ENCODE measurements around the gene ST7L. TPM values are rescaled to one million over a fixed set of nuclear protein-coding genes. Genes with fewer than 3 reads are reported as not detected.

The ST7L gene
- total and polyA plus RNA-seq, 9 of the 15 experiments (the other 6 are each of a cell fraction or from before 2014, with no cell fraction given): 9.0 to 32.5 (median 26.6) TPM

GRCh38 chr1:112619518-112620376 is 806 bp upstream of the ST7L start, which contains the start of gene CAPZA1 (continued):
- TF ChIP-seq, protein P1, sequence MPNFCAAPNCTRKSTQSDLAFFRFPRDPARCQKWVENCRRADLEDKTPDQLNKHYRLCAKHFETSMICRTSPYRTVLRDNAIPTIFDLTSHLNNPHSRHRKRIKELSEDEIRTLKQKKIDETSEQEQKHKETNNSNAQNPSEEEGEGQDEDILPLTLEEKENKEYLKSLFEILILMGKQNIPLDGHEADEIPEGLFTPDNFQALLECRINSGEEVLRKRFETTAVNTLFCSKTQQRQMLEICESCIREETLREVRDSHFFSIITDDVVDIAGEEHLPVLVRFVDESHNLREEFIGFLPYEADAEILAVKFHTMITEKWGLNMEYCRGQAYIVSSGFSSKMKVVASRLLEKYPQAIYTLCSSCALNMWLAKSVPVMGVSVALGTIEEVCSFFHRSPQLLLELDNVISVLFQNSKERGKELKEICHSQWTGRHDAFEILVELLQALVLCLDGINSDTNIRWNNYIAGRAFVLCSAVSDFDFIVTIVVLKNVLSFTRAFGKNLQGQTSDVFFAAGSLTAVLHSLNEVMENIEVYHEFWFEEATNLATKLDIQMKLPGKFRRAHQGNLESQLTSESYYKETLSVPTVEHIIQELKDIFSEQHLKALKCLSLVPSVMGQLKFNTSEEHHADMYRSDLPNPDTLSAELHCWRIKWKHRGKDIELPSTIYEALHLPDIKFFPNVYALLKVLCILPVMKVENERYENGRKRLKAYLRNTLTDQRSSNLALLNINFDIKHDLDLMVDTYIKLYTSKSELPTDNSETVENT (CRISPR knock-in tag; IDR thresholded peaks at IDR 0.05): peak; percentile 92
- TF ChIP-seq, protein P2, sequence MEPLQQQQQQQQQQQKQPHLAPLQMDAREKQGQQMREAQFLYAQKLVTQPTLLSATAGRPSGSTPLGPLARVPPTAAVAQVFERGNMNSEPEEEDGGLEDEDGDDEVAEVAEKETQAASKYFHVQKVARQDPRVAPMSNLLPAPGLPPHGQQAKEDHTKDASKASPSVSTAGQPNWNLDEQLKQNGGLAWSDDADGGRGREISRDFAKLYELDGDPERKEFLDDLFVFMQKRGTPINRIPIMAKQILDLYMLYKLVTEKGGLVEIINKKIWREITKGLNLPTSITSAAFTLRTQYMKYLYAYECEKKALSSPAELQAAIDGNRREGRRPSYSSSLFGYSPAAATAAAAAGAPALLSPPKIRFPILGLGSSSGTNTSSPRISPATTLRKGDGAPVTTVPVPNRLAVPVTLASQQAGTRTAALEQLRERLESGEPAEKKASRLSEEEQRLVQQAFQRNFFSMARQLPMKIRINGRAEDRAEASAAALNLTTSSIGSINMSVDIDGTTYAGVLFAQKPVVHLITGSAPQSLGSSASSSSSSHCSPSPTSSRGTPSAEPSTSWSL (CRISPR knock-in tag; IDR thresholded peaks at IDR 0.05; ENCODE audit: borderline replicate concordance): no peak
- TF ChIP-seq ARID4B (CRISPR knock-in tag; IDR thresholded peaks at IDR 0.05) (peak; percentile 84; the same call in 1 of the 2 replicates), KAT8 (IDR thresholded peaks at IDR 0.05; ENCODE audit: low read depth) (peak; percentile 35; the same call in 1 of the 2 replicates), ZNF280A (IDR thresholded peaks at IDR 0.05; ENCODE audit: low read depth, partially characterized antibody) (no peak), FOXP4 (CRISPR knock-in tag; IDR thresholded peaks at IDR 0.05; ENCODE audit: borderline replicate concordance) (no peak), ZNF764 (CRISPR knock-in tag; IDR thresholded peaks at IDR 0.05; ENCODE audit: low read depth) (no peak; the same call in 1 of the 2 replicates), JUNB (CRISPR knock-in tag; conservative IDR thresholded peaks at IDR 0.05) (no peak), HMGXB4 (CRISPR knock-in tag; IDR thresholded peaks at IDR 0.05) (0 out of 2 replicates have a peak, but pooled peaks have one; percentile 31)

Measured in K562 (cell line).